CD4-positive, alpha-beta T cell treated with Interleukin-17A for 1 hour (primary cell): ENCODE measurements around the gene AFF3.
"Not testable (repeated sequence)": the region's sequence is repeated elsewhere in the genome, so short reads cannot be mapped to it uniquely, and the experiment has no call there.

ENCODE experiments used
- DNase-seq: peaks from one replicate; pipeline ENCODE4 v3.0.0-alpha.2; 2020

AFF3 gene

DNA sequence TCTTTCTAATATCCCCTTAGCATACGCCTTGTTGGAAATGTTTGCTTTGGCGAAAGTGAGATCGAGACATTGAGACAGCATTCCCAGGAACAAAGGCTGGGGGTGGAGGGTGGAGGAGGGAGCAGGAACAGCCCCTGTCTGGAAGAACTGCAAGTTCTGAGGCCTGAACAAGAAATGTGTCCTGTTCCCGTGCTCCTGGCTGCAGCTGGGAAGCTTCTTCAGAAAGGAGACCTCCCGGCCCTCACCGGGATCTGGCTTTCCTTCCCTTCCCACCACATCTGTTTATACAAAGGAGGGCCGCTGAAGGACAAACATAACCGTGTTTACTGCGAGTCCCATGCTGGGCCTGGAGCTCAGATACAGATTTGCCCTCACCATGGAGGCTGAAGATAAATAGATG lies 35.9 kb downstream of the AFF3 start:
- no peak for DNase-seq

DNA sequence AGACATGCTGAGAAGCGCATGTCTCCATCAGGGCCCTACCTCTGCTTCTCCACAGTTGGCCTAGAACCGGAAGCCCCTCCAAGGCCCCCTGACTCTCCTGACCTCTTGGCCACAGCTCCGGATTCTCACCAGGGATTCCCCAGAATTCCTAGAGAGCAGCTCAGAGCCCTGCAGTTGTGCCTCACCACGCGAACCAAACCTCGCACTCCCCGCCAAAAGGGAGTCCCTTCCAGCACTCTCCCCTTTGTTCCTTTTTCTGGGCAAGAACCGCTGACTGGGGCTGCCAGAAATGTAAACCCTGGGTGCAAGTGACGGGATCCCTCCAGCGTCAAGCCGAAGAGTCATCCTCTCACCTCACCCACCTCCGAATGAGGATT lies 36.7 kb downstream of the AFF3 start:
- DNase-seq = no peak

DNA sequence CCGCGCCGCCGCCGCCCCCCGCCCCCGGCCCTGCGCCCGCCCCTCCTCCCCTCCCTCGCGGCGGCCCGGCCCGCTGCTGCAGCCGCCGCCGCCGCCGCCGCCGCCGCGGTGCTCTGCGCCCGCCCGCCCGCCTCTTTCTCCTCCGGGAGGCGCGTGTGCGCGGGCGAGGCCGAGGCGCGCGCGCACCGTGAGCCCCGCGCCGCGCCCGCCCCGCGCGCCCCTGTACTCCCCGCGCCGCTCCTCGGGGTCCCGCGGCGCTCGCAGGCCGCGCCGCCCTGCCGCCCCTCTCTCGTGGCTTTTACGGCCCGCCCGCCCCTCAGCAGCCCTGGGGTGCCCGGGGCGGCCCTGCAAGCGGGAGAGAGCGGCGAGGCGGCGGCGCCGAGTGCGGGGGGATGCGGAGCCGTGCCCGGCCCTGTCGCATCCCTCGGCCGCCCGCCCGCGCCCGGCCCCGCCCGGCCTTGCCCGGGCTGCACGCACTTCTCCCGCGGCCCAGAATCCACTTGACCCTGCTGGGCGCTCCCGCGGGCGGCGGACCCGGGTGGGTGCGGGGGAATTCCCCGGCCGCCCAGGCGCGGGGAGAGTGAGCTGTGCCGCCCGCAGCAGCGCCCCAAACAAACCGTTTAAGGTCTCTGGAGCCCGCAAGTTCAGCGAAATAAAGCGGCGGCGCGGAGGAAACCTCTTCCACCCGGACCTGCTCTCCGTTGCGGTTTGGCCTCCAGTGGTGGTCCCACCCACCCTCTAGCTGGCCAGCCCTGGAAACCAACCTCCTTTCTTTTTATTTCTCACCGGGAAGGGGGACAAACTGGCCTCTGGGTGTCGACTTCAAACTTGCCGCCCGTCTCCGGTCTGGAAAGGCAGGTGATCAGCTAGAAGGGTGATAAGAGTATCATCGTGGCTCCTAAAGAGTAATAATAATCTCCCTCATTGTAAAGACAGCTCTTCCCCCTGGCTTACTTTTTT lies 37.4 kb downstream of the AFF3 start:
- DNase-seq = no peak

DNA sequence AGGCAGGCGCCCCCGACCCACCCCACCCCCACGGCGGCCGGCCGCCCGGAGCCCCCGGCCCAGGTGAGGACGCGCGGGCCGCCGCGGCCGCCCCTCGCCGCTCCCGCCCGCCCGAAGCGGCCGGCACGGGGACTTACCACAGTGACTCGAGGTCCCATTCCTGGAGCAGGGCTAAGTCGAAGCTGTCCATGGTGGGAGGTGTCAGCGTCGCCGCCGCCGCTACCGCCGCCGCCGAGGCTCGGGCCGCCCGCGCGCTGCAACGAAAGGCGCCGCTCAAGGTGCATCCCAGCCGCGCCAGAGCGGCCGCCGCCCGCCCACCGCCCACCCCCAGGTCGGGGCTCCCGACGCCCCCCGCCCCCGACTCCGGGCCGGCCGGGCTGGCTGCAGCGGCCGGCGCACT lies 38.1 kb downstream of the AFF3 start:
- DNase-seq = not testable (repeated sequence)

DNA sequence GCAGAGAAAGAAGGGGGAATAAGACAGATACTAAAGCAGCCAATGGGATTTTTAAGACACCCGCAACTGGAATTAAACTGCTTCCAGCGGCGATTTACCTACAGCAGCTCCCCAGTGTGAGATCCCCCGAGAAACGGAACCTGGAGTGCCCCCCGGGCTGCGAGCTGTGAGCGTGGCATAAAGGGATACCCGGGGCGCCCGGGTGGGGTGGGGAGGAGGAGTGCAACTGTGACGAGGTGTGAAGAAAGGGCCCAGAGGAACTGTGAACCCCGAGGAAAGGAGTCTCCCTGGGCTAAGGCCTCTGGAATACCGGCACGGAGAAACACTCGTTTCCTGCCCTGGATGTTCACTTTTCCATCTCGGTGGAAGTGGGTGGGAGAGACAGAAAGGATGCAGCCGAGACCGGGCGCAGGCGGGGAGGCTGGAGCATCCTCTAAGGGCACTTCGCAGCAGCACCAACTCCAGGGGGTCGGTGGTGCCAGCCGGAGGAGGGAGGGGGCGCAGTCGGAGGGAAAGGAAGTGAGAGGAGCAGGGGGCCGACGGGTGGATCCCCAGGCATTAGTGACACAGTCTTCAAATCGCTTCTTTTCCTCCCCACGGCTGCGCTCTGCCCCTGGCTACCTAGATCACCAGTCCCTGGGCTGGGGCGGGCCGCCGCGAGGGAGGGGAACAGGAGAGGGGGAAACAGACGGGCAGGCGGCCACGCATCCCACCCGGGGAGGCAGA lies 38.7 kb downstream of the AFF3 start:
- DNase-seq = not testable (repeated sequence)

DNA sequence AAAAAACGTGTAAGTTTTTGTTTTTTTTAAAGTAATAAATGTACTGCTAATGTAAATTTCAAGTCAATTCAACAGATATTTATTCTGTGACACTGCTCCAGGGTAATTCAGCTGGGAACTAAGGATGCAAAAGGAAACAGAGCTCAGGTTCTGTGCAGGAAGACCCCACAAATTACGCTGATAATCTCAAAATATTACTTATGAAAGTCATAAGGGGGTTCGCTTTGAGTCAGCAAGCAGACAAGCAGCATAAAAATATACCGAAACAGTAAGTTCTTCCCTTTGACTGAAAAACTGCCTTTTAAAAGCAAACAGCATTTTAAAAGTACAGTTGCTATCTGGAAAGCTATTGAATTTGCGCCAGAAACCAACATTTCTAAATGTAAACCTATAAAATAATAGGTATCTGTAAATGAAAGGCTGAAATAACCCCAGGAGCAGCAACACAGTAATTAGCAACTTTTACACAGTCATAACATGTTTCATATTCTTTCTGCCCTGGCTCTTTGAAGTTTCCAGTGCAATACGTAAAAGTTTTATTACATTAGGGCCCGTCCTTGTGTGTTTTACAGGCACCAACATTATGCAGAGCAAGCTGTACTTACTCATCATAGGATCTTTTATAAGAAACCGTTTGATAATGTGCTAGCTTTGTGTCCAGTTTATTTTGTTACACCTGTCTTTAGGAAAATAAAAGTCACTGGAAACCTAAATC lies 39.8 kb downstream of the AFF3 start:
- not testable (repeated sequence) for DNase-seq

DNA sequence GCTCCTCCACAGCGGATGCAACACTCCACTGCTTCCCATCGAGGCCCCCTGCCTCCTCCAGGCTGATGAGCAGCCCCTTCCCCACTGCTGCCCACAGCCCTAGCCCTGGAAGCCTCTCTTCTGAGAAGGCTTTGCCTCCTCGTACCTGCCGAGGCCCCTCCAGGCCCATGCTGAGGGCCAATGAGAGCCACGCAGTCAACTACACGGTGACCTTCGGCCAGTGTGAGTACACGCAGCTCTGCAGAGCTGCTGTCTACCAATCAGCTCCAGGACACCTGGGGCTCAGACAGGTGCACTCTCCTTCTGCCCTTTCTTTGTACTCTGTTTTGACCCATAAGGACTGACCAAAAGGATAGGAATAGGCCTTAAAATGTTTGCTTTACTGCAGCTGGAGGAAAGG lies 43.5 kb downstream of the AFF3 start:
- not testable (repeated sequence) for DNase-seq

DNA sequence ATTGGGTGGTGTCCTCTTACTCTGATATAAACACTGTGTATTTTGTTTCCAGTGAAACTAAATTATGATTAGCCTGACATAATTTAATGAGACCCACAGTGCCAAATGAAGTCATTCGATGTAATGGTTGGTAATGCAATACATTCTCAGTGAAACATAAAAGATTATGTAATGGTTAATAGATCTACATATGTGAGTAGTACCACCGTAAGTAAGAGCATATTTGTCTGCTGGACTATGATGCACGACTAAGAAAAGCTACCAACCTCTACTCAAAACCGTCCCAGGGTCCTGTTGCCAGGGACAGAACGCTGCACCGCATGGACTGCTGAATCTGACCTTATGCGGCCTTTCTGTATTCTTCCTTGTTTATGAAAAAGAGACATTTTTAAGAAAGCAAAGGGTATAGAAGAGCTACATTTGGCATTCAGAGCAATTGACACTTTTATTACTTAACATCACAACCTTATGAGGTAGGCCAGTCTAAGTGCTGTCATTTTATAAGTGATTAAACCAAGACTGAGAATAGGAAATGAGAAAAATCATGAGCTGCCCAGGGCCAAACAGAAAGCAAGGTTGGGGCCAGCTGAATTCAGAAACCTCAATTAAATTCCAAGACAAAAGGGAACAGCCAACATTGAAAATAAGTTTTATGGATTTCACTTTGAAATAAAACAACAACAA lies 44.6 kb downstream of the AFF3 start:
- not testable (repeated sequence) for DNase-seq

DNA sequence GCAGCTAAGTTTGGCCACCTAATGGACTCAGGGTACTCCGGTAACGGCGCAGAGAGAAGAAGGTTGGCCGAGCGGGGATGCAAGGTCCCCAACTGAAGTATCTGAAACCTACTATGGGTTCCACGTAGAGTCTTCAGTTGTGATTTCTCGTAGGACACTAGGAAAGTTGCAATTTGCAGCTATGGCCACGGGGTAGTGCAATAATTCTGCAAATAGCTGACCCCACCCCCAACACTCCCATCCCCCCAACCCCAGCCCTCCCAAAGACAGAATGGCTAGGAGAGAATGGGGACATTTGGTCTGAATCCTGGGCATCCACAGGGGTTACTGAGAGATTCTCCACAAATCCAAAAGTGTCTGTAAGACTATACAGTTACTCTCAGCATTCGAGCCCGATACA lies 46.5 kb downstream of the AFF3 start:
- DNase-seq = not testable (repeated sequence)

DNA sequence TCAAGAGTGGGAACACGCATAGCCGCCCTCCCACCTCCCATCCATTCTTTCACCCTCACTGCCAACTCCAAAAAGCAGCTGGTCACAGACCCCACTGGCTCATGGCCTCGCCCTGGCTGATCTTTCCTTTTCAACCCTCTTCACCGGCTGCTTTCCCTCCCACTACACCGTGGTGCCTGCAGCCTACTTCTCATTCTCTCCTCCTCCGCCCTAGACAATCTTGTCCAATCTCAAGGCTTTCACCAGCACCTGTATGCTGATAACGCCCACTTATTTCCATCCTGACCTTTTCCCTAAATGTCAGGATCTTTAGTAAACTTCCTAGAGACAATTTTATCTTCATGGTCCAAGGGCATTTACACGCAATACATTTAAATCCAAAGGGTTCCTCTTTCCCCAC lies 50.6 kb downstream of the AFF3 start:
- not testable (repeated sequence) for DNase-seq

DNA sequence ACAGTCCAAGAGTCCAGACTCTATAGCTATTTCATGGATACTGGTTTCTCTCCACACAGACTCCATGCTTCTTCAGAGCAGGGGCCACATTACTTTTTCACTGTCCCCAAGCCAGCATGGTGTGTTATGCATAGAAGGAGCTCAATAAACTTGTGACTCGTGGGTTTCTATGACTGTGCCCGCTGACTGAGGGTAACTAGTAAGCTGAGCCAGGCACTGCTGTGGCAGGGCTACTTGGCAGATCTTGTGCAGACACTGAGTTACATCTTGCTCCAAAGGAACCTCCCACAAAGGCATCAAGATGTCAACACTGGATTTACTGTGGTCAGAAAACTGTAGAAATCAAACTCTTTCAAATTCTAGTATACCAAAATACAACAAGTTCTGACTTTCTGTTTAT lies 56.6 kb downstream of the AFF3 start:
- not testable (repeated sequence) for DNase-seq

DNA sequence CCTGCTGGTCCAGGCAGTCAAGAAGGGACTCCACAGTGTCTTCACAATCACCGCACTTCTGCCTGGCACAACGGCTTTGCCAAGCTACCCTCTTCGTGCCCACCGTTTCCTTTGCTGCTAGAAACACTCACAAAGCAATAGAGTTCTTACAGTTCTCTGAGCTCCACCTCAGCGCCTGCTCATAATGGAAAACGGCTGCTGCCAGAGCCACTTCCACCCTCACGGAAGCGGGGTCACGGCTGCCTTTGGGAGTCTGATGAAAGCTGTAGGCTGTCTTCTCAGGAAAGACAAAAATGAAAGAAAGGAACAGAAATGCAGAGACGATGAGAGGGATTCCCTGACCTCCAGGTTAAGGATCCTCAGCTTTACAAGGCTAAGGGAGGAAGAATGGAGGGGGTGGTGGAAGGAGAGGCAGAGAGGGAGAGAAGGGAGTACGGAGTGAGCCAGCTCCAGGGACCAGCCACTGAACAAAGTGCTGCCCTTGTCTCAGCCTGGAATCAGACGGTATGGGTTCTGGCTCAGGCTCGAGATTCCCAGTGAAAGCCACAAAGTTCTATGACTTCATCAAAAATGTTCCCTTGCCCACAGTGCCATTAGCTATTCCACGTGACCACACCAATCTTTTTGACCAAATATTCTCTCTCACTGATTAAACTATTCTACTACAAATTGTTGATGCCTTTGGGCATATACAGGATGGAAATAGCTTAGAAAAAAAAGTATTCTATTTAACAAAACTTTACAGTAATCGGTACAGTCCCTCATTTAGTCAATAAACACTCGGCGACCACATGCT lies 58.8 kb downstream of the AFF3 start:
- not testable (repeated sequence) for DNase-seq

DNA sequence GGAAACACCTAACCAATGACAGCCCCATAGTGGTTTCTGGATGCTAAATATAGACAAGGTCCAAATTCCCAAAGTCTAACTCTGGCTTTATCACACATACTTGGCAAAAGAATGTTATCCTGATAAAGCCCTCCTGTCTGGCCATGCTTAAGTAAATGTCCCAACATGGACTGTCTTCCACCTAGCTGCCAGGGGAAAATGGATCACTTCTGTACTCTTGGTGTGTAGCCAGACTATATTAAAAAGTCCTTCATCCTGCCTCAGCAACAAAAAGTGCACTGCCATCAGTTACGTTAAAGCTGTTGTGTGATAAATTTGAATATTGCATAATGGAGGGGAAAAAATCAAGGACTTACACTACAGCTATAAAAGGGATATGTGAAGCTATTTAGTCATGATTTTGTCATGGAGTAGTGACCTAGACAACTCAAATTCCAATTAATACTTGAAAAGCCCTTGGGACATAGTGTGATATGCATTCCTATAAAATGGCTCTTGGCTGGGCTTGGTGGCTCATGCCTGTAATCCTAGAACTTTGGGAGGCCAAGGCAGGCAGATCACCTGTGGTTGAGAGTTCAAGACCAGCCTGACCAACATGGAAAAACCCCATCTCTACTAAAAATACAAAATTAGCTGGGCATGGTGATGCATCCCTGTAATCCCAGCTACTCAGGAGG lies 60.0 kb downstream of the AFF3 start:
- DNase-seq = not testable (repeated sequence)

DNA sequence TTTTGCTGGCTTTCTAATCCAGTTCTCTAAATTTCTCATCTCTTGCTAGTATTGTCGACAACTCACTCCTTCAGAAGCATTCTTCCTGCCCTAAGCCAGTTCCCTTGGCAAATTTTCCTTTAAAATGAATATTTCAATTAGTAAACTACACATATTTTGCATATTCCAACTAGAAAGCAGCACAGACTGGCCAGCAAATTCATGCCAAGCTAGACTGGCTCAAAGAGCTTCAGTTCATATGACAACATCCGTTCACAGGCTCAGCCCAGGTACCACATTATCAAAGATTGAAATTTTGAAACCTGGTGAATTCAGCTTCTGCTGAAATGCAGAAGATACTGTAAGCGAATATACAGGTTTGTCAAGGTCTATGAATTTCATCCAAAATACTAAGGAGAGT lies 64.5 kb downstream of the AFF3 start:
- DNase-seq = no peak

DNA sequence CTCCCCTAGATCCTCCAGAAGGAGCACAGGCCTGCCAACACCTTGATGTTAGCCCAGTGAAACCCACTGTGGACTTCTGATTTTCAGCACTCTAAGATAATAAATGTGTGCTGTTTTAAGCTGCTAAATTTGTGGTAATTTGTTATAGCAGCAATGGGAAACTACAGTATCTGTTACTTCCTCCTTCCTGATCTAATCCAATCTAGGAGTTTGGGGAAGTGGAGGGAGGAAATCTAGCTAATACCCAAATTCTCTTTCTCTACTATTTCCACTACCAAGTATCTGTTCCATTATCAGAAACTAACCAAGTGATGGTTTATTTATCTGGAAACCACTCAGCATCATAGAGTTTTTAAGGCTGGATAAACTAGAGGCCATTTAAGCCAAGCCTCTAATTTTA lies 64.9 kb downstream of the AFF3 start:
- no peak for DNase-seq

DNA sequence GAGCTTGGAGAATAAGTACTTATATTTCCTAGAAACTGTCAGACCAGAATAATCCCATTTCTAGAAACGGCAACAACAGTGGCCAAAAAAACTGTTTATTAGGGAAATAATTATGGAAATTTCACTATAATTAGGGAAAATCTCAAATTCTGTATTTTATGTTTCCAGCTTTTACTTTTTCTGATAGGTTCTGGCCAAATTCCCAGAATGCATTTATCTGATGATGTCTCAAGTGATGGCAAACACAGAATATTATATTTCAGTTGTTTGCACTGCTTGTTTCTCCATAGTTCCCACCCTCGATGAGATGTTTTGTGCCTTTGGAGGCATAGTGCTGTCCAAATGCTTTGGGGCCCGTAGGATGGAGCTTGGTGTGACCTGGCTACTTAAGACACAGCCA lies 66.9 kb downstream of the AFF3 start:
- no peak for DNase-seq

DNA sequence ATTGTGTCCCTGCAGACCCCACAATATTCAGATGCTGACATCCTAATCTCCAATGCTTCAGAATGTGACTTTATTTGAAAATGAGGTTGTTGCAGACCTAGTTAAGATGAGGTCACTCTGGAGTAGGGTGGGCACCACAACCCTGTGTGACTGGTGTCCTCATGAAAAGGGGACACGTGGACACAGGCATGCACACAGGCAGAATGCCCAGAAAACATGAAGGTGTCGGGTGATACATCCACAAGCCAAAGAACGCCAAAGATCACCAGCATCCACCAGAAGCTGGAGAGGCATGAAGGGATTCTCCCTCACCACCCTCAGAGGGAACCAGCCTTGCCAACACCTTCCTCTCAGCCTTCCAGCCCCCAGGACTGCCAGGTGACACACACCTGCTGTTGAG lies 69.3 kb downstream of the AFF3 start:
- no peak for DNase-seq

DNA sequence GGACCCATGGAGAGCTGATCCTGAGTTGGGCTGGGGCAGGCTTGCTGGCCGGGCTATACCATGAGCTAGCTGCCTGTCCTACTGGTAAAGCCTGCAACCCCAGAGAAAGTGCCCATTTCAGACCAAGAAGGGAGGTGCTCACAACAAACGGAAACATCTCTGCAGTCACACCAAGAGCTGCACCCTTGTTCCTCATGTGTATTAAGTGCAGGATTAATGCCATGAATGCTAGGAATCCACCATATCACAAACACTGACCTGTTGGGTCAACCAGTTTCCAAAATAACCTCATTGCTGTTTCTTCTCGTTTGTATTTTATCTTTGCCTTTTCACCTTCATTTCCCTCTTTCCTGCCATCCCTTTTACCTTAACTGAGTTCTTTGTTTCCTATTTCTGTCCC lies 69.9 kb downstream of the AFF3 start:
- DNase-seq = no peak

DNA sequence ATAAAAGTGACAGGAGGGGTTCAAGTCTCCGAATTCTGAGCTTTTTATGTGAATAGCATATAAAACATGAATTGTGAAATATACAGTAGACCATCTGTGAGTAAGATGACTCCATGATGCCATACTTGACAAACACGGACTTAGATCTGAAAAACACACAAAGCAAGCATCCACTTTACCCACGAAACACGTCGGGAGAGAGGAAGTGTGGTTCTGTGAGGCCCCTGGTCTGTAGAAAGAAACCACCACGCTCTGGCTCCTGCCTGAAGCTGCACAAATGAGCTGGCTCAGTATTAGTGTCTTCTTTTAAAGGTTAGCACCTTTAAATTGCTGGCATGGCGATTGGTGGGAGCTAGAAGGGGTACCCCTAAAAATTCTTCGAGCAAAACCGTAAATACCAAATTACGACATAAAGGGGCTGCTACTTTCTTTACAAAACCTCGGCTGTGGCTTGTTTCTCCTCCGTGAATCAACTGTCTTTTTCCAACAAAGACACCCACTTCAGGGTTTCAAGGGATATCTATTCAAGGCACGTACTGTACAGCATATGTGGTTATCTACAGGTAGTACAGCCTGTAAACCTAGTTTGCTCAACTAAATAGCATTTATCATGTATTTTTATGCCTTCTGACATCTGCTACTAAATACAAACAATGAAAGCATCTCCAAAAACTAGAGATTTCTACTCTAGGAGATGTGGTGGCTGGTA lies 70.9 kb downstream of the AFF3 start:
- no peak for DNase-seq

DNA sequence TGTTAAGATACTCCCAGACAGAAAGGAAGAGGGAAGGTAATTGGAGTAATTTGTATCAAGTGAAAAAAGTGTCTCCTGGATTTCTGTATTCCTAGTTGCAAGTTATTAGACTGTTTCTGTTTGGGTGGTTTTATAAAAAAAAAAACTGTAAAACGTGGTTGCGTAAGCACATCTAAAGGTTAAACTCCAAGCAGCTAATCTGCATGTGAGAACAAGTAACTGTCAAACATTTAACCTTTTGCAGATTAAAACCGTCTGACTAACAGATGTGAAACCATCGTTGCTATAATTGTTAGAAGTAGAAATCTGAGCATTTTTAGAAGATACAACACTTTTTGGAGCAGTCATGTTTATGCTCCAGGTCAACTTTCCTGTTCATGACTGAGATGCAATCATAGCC lies 72.3 kb downstream of the AFF3 start:
- DNase-seq = no peak

DNA sequence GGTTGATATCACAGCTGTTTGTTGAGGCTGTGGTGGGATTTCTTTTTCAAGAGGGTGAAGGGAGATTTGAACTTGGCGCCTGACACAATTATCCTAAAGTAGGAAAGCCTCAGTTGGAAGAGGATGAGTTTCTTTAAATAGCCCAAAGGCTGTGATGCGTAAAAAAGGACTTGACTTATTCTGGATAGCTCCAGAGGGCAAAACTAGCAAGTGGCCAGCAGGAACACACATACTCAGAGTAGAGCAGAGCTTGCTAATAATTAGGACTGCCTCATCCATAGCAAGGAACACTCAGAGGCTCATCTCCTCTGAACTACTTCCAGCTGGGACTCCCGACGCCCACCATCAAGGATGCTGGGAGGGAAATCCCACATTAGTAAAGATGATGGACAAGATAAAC lies 74.0 kb downstream of the AFF3 start:
- no peak for DNase-seq
